Measurements from ENCODE around the gene DTD2.

The DTD2 gene

GRCh38 chr14:31403707-31404106, 53.6 kb downstream of the DTD2 start:
- no peak for FAIRE-seq

DNA sequence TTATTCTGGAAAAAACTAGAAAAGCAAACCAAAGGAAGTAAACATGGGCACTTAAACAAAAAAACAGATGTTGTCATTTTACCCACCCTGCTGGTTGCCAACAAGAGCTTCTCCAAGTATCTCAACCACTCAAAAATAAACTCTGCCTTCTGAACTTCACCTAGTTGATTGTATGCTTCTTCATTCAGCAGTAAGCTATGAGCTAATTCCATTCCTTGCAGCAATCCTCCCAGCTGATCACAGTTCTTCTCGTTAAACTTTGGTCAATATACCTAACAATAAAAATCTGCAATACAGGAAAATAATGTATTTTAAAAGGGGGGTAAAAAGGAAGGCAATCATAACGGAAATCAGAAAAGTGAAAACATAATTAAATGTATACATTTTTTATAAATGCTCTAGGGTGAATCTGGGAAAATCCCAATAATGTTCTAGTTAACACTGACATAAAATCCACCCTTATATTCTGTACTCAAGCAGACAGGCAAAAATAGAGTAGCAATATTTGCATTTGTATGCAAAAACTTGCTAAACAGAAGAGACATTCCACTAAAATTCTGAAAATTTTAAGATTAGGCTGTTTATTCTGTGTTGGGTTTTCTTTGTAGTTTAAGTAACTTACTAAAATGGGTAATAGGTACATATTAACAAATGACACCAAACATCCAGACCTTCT, 54.4 kb downstream of the DTD2 start:
- no peak for FAIRE-seq

- no peak for FAIRE-seq
Observed at GRCh38 chr14:31401369-31401932, 55.9 kb downstream of the DTD2 start.

GRCh38 chr14:31400031-31400638, 57.2 kb downstream of the DTD2 start:
- no peak for FAIRE-seq
